ENCODE data around the gene TMEM158. TPM values are rescaled to one million over a fixed set of nuclear protein-coding genes. Genes with fewer than 3 reads are reported as not detected.

TMEM158 gene
- total RNA-seq, 1 experiment from 2014 or later, result 1.4 TPM

GRCh38 chr3:45223889-45224727 lies 2.0 kb downstream of the TMEM158 start:
- H3K27ac Mint-ChIP-seq (ENCODE audit: low read depth, unreplicated experiment), result no peak overlapping the region
- no peak for TF ChIP-seq CTCF (IDR thresholded peaks at IDR 0.05; ENCODE audit: unreplicated experiment)
- peaks cover 6% of the 10 kb centered on the region for H3K4me1 Mint-ChIP-seq (ENCODE audit: insufficient read depth, unreplicated experiment)
- no peak for DNase-seq (ENCODE audit: unreplicated experiment)
- H3K27me3 Mint-ChIP-seq (ENCODE audit: insufficient read depth, unreplicated experiment), result peaks cover 21% of the 10 kb centered on the region
- no peaks in the 10 kb centered on the region for H3K36me3 Mint-ChIP-seq (ENCODE audit: insufficient read depth, unreplicated experiment)
- ChIA-PET CTCF (interaction anchor here (0.6 to 3.1 kb wide), 15 partner anchors 9 to 1770 kb away, joined by 3 to 10 read pairs (median 3); no protein-coding TSS in a partner anchor), POLR2A (interaction anchor here (0.6 to 1.7 kb wide), 4 partner anchors 101 to 249 kb away, joined by 3 to 4 read pairs (median 4); no protein-coding TSS in a partner anchor)
- no TSS peak for BruUV-seq (replicated peaks)
- H3K9me3 Mint-ChIP-seq (ENCODE audit: unreplicated experiment), result no peaks in the 10 kb centered on the region
- peak overlapping the region; percentile 77 for H3K4me3 Mint-ChIP-seq (ENCODE audit: unreplicated experiment)
- intact Hi-C loops (cut with micrococcal nuclease), result no loop called here

GRCh38 chr3:45219694-45220093 lies 6.4 kb downstream of the TMEM158 start:
- H3K4me1 Mint-ChIP-seq (ENCODE audit: insufficient read depth, unreplicated experiment), result peaks cover 19% of the 10 kb centered on the region
- BruUV-seq (replicated peaks), result no TSS peak
- H3K36me3 Mint-ChIP-seq (ENCODE audit: insufficient read depth, unreplicated experiment), result no peaks in the 10 kb centered on the region
- ChIA-PET POLR2A (interaction anchor here (0.7 kb wide), 1 partner anchor 43 kb away, joined by 3 read pairs; no protein-coding TSS in a partner anchor), CTCF (interaction anchor here (0.6 to 18.5 kb wide), 4 partner anchors 10 to 441 kb away, joined by 4 to 368 read pairs (median 4); no protein-coding TSS in a partner anchor)
- no peaks in the 10 kb centered on the region for H3K27me3 Mint-ChIP-seq (ENCODE audit: insufficient read depth, unreplicated experiment)
- no peak overlapping the region for H3K4me3 Mint-ChIP-seq (ENCODE audit: unreplicated experiment)
- no peak for DNase-seq (ENCODE audit: unreplicated experiment)
- no peak for TF ChIP-seq CTCF (IDR thresholded peaks at IDR 0.05; ENCODE audit: unreplicated experiment)
- H3K27ac Mint-ChIP-seq (ENCODE audit: low read depth, unreplicated experiment), result no peak overlapping the region
- no peaks in the 10 kb centered on the region for H3K9me3 Mint-ChIP-seq (ENCODE audit: unreplicated experiment)
- intact Hi-C loops (cut with micrococcal nuclease), result no loop called here

GRCh38 chr3:45218578-45219390 lies 7.3 kb downstream of the TMEM158 start:
- Mint-ChIP-seq H3K4me3 (ENCODE audit: unreplicated experiment) (peak overlapping the region; percentile 37), H3K9me3 (ENCODE audit: unreplicated experiment) (no peaks in the 10 kb centered on the region), H3K4me1 (ENCODE audit: insufficient read depth, unreplicated experiment) (peaks cover 13% of the 10 kb centered on the region), H3K36me3 (ENCODE audit: insufficient read depth, unreplicated experiment) (no peaks in the 10 kb centered on the region), H3K27ac (ENCODE audit: low read depth, unreplicated experiment) (peak overlapping the region; percentile 25), H3K27me3 (ENCODE audit: insufficient read depth, unreplicated experiment) (no peaks in the 10 kb centered on the region)
- BruUV-seq (replicated peaks), result no TSS peak
- no peak for TF ChIP-seq CTCF (IDR thresholded peaks at IDR 0.05; ENCODE audit: unreplicated experiment)
- ChIA-PET POLR2A (interaction anchor here (0.7 to 1.1 kb wide), 2 partner anchors 35 to 42 kb away, joined by 3 read pairs; no protein-coding TSS in a partner anchor), CTCF (interaction anchor here (0.6 to 18.5 kb wide), 8 partner anchors 9 to 711 kb away, joined by 3 to 368 read pairs (median 4); no protein-coding TSS in a partner anchor)
- DNase-seq (ENCODE audit: unreplicated experiment), result peak; percentile 80
- intact Hi-C loops (cut with micrococcal nuclease), result no loop called here

Measured in MCF 10A (cell line).